Measurements from ENCODE around the gene EVC.

DNA sequence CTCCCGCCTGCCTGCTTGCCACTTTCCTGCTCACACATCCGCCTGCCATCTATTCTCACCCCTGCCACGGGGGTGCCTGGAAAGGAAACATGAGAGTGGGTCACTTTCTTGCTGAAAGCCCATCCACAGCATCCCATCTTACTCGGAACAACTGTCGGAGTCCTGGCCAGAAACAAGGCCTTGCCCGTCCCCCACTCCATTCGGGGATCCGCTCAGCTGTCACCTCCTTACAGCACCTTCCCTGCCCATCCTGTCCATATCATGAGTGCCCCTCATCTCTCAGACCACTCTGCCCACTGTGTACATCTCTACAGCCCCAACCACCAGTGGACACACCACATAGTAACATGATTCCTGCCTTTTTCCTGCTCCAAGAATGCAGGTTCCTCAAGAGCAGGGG lies 9.0 kb upstream of the EVC start:
- TF ChIP-seq, protein P1, sequence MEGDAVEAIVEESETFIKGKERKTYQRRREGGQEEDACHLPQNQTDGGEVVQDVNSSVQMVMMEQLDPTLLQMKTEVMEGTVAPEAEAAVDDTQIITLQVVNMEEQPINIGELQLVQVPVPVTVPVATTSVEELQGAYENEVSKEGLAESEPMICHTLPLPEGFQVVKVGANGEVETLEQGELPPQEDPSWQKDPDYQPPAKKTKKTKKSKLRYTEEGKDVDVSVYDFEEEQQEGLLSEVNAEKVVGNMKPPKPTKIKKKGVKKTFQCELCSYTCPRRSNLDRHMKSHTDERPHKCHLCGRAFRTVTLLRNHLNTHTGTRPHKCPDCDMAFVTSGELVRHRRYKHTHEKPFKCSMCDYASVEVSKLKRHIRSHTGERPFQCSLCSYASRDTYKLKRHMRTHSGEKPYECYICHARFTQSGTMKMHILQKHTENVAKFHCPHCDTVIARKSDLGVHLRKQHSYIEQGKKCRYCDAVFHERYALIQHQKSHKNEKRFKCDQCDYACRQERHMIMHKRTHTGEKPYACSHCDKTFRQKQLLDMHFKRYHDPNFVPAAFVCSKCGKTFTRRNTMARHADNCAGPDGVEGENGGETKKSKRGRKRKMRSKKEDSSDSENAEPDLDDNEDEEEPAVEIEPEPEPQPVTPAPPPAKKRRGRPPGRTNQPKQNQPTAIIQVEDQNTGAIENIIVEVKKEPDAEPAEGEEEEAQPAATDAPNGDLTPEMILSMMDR (IDR thresholded peaks at IDR 0.05; ENCODE audit: borderline replicate concordance, extremely low read depth, low read length, poor library complexity, severe bottlenecking): no peak
- TF ChIP-seq EZH2 (IDR thresholded peaks at IDR 0.05; ENCODE audit: borderline replicate concordance, low read depth, low read length, severe bottlenecking): no peak
